Right renal cortex interstitium (tissue), 3 donors: ENCODE data around the gene UVSSA. TPM values are rescaled to one million over a fixed set of nuclear protein-coding genes. Genes with fewer than 3 reads are reported as not detected.
A peak's percentile ranks its signal among the peaks of the same experiment; 100 is the strongest.

Experiments used
- DNase-seq, 3 donors: peaks; one replicate each; pipeline ENCODE4 v3.0.0-alpha.2; 2013; ENCODE audit warnings: low read depth in 3 of 3, low spot score in 2 of 3
- polyA plus RNA-seq, 3 donors: library from polyadenylated mRNA; unstranded; fragments of 120-200 nt; gene quantifications; one replicate each; pipeline ENCODE4 v1.2.1, GENCODE V29; 2013; ENCODE audit not compliant: insufficient read length in 3 of 3

UVSSA gene
- polyA plus RNA-seq, 3 donors = 5.5 to 6.5 (median 6.0) TPM

DNA sequence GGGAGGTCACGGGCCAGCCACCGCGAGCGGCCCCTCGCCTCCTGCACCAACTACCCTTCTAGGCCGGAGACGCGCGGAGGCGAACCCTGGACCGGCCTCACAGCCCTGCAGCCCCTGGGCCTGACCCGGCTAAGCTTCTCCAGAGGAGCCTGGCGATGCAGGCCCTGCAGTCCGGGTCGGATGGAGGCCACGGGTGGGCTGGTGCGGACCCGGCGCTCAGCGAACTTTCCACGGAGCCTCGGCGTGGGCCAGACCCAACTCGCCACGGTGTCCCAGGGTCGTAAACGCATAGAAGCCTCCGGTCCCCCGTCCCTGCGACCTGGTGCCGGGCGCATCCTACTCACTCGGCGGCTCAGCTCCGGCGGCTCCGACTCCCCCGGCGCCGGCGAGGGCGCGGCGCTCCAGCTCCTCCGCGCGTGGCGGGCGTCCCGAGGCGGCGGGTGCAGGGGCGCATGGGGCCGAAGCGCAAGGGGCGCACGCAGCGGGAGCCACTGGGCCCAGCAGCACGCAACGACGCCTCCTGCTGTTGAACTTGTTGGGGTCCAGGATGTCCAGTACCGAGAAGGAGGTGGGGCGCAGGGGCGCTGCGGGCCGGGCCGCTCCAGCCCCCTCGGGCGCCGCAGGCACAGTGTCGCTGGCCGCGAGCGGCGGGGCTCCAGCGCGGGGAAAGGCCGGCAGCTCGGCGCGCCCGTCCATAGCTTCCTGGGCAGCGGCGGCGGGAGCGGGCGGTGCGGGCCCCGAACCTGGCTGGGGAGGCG lies 58.8 kb downstream of the UVSSA start:
- DNase-seq = no peak

DNA sequence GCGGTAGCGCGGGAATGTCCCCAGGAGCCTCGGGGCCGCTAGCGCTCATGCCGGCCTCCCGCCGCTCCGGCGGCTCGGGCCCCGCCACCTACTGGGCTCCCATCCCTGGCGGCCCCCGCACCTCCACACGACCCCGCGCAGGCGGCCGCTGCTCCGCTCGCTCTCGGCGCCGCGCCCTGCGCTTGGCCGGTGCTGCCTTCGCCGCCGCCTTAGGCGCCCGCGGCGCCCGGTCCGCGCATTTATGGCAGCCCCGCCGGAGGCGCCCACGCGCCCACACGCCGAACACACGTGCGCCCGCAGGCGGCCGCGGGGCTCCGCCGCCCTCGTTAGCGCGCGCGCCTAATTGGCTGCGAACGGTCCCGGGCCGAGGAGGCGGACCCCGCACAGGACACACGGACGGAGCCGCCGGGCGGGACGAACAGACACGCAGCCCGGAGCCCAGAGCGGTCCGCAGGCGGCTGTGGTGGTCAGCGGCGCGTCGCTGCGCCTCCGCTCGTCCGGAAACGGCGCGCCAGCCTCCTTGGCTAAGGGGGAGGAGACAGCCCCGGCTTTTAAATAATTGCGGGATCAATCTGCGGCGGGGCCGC lies 59.5 kb downstream of the UVSSA start, which contains the start of gene NKX1-1:
Gene NKX1-1, minus strand, starts transcription at position 49 of the 587 bp plus-strand sequence. Its CDS starts 0 bp downstream, at position 49.
- no peak for DNase-seq

DNA sequence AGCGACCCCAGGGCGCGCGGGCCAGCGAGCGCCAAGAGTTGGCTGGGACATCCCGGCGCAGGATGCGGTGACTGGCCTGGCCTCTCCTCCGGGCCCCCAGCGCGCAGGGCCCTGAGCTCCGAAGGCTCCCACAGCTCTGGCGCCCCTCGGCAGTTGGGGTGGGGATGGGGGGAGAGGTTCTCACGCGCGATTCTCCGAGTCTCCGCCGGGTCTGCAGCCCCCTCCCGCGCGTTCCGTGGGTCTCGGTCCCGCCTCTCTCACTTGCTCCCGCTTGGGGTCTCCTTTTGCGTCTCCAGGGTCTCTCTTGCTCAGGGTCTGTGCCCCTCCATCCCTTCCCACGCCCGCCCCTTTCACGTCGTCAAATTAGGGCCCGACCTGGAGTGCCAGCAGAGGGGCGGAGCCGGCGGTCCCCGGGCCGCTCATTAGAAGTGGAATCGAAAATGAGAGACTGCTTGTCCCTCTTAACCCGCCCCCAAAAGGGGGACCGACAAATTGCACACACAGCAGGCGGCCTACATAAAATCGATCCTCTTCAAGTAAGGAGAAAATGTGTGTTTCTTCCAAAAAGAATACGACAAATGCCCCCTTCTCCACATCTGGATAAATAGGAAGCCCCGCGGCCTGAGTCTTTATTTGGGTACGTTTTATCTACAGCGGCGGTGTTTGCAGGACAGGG lies 60.1 kb downstream of the UVSSA start:
- no peak for DNase-seq

DNA sequence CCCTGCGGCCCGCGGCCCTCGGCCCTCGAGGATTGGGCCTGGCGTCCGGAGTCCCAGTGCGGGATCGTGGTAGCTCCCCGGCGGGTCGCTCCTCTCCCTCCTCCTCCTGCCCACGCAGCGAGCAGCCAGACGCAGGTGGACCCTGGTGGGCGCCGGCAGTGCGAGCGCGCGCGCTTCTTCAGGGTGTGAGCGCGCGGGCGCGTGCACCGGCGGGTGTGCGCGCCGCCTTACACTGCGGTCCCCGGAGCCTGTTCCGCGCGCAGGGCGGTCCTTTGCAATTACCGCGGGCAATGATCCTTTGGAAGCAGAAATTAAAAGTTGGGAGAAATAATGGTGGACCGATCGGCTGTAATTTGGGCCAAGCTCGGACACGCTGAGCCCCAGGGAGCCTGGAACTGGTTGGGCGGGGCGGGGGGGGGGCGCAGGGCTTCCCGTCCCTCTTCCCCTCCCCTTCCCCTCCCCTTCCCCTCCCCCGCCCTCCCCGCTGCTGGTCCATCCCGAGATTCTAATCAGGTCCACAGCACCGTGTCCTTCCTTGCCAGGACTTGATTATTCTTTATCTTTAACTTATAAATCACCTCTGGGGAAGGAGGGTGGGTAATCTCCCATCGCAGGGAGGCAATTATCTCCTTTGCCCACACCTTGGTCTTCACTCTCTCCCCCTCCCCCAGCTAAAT lies 60.8 kb downstream of the UVSSA start:
- no peak for DNase-seq

DNA sequence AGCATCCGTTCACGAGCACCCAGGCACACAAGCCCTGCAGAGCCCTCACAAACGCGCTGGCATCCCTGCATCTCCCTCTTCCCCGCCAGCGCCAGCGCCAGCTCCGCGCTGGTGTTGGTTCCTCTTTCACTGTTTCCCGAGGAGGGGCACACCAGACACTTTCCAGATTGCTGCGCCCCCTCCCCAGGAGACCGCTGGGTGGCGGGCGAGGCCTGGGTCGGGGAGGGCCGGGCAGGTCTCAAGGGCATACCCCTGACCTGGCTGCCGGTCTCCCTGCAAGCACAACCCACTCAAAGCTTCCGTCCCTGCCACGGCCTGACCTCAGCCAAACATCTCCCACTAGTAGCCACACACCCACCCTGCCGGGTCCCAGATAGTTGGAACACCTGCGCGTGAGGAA lies 61.4 kb downstream of the UVSSA start:
- no peak for DNase-seq

DNA sequence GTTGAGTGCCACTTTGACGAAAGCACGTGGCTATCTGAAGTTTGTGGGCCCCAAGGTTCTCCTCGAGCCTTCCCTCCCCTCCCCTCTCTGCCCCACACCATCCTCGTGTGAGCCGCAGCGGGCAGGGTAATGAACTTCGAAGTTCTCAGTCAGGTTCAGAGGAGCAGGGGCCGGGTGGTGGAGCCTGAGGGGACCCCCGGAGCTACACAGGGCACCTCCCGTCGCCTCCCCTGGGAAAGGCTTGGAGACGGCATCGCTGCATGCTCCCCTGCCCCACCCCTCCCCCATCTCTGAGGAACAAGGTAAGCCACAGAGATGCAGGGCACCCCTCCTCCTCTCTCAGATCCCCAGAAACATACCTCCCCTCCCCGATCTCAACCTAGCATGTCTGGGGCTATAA lies 62.1 kb downstream of the UVSSA start:
- DNase-seq = no peak

DNA sequence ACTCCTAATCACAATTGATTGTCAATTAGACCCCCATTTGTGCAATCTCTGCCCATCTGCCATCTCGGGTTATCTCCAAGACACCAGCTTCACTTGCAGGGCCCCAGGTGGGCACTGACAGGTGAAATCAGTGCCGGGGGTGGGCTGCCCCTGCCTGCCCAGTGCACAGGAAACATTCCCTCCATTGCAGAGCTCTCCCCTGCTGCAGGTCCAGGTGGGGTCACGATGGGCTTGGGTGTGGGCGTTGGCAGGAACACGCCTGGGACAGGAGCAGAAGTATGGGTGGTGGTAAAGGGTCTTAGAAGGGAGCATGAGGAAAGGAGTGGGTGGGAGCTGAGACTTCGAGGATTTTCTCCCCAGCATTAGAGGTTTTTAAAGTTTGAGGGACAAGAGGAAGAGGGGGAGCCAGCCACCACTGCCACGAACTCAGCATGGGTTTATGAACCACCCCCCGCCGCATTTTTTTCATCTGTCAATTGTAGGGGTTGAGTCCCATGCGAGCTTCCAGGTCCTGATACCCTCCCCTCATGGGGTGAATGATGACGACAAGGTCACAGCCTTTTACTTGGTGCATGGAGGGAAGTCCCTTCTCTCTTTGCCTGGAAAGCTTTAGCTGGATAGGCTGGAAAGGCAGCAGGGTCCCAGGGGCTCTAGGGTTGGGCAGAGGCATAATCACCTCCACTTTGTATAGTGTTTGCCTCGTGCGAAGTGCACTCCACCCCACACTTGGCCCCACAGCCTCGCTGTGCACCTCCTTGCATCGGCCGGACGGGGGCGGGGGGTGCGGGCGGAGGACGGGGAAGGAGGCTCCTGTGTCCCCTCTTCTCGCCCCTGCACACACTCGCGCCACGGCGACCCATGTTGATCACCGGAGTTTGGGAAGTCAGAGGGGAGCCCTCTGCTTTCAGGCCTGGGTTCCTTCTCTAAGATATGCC lies 62.8 kb downstream of the UVSSA start:
- DNase-seq = no peak

DNA sequence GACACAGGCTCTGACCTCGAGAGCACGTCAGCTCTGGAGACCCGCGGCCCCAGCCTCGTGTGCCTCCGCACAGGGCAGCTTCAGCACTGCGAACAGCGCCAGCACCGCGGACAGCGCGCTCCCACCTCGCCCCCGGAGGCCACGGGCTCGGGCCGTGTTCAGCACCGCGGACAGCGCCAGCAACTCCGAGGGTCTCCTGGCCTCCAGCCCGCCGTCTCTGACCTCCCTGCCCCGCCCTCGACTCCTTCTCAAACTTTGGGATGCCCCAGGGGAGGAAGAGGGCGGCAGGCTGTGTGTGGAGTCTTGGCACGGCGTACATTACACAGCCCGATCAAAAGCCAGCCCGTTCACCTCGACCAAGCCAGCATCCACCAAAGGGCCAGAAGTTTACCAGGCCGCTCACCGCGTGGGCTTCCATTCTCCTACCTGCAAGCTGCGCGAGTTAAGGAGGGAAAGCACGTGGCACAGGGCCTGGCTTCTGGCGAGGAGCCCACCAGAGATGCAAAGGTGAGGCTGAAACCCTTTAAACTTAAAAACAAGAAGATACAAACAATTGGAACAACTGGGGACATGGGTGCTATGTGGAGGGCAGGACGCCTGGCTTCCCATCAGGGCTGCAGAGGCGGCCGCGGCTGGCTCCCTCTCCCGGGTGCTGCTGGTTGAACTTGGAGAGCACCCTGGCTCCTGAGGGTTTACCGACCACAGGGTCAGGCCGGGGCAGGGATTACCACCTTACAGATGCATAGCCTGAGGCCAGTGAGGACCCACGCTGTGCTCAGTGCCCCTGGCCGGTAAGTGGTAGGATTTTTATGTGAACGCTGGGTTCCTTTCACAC lies 63.7 kb downstream of the UVSSA start:
- DNase-seq = peak; percentile 59 to 68 (median 68)

DNA sequence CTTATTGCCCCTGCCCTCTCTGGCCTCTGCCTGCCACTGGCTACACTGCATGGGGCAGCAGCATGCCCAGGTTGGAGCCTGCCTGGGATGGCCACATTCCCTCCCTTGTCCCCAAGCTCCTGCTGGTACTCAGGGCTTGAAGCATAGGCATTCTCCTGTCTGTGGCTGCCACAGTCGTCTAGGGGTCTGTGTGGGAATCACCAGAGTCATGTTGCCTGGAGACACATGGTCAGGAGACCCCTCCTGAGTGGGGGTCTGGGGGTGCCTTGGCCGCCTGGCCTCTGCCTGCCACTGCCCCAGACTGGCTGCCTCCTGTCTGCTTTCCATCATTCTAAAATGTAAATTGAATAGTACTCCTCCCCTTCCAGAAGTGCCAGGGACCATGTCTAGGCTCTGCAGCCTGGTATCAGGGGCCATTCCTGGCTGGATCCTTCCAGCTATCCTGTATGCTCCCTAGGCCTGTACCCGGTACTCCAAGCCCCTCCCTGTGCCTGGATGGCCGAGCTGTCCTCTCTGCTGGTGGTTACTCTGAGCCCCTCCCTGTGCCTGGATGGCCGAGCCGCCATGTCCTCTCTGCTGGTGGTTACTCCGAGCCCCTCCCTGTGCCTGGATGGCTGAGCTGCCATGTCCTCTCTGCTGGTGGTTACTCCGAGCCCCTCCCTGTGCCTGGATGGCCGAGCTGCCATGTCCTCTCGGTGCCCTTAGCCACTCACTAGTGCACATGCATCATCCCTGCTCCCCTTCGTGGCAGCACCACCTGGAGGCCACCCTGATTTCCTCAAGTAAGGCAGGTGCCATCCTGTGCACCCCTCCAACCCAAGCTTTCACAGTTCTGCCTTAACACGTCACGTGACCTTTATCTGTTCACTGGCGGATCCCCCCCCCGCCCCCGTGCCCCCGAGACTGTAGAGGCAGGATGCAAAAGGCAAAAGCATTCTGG lies 64.7 kb downstream of the UVSSA start:
- DNase-seq = no peak

DNA sequence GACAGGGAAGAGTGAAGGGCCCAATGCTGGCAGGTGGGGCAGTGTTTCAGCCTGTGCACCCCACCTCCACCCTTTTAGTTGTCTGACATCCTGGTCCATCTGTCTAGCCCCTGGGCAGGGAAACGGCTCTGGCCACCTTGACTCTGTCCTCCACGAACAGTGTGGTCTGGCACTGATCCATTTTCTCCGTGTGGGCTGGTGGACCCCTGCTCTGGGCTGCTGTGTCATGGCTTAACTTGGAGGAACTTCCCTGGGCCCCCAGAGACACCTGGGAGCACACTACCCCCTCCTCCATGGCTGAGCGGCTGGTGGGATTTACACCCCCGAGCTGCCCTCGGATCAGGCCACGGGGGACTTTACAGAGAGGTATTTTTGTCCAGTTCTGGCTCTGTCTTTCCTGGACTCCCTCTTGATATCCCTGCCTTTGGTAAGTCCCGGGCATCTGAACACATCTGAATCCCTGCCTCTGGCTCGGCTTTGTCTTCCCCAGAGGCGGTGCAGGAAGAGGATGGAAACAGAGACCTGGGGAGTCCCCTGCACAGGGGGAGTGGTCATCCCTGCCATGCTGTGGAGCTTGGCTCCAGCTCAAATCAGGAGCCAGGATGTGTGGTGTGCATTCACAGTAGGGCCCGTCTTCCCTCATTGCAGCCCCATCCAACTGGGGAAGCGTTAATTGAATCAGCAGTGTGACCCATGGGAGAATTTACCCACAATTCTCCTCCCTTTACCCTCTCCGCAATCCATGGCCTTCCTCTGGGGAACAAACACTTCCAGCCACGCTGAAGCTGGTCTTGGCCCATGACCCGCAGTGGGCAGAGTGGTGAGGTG lies 65.6 kb downstream of the UVSSA start:
- DNase-seq = no peak

DNA sequence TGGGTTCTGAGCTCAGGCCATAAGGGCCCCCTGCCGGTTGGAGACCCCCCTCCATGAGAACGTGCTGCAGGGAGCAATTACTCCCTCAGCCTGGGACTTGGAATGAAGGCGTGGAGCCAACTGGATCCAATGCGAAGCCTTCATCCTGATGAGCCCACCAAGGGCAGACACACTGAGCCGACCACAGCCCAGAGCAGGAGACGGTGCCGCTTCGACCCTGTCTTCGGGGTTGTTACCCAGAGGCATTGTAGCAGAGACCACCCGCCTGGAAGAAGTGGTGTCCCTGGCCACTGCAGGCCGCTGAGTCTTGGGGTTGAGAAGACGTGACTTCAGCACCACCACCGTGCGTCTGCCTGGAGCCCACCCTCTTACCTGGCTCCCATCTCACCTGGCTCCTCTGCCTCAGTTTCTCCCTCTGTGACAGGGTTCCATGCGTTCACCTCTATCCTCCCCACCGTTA lies 66.2 kb downstream of the UVSSA start:
- no peak for DNase-seq

DNA sequence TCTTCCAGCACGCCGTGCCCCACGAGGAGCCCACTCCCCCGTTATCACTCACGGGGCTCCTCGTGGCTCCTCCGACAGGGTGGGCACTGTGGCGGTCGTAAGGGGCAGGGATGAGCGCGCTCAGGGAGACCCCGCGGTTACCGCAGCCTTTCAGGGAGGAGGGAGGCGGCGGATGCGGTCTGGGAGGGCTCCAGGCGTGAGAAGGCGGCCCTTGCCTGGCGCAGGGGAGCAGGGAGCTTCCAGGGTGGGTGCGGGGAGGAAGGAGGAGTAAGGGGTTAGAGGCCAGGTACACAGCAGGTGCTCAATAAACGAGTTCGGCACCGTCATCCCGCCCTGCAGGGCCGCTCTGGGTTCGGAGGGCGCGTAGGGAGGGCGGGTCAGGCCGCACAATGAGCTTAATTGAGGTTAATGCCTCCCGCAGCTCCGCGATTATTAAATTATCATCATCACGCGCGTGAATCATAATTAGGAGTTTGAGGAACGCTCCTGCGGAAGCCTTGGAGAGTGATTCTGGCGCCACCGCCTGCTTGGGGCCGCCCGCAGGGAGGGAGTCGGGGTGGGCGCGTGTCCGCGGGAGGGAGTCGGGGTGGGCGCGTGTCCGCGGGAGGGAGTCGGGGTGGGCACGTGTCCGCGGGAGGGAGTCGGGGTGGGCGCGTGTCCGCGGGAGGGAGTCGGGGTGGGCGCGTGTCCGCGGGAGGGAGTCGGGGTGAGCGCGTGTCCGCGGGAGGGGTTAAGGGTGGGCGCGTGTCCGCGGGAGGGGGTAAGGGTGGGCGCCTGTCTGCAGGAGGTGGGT lies 66.9 kb downstream of the UVSSA start:
- no peak for DNase-seq

DNA sequence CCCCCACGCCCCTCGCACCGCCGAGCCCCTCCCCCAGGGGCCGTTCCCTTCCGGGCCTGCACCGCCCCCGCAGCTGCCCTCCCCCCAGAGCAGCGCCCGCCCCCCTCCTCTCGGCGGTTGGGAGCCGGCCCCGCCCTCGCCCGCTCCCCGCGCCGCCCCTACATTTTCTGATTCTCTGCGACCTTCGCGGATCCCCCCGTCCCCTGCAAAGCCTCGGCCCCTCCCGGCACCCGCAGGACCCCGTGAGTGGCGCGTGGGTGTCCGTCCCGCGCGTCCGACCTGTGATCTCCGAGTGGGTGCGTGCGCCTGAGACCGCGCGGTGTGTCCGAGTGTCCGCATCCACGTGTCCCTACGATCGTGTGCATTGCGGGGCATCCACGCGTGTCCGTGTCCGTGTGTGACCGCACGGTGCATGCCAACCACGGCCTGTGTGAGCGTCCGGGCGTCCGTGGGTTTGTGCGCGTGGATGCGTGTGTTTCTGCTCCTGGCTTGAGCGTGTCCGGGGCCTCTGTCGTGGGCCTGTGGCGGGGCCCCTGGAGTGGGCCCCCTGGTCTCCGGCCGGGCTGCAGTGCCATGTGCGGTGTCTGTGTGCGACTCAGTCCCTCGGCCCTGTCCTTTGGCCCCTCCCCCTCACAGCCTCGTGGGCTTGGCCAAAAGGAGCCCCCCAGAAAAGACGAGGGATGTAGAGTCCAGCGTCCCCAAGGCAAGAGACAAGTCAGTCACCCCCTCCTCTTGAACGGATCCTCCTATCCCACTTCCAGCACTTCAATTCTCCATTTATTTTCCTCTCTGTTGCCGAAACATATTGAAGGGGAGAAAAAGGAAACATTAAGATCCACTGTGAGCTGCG lies 68.0 kb downstream of the UVSSA start:
- DNase-seq = no peak

DNA sequence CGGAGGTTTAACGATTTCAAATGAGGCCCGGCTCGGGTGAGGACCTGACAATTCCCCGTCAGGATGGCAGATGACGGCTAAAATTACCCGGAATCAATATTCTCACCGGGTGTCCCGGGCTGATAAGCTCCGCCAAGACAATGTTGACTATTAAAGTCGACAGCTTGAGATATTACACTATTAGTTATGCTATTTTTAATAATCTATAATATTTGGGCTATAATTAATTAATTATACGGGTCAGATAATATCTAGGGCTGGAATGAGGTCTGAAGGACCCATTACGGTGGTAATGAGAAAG lies 68.6 kb downstream of the UVSSA start:
- DNase-seq = no peak

DNA sequence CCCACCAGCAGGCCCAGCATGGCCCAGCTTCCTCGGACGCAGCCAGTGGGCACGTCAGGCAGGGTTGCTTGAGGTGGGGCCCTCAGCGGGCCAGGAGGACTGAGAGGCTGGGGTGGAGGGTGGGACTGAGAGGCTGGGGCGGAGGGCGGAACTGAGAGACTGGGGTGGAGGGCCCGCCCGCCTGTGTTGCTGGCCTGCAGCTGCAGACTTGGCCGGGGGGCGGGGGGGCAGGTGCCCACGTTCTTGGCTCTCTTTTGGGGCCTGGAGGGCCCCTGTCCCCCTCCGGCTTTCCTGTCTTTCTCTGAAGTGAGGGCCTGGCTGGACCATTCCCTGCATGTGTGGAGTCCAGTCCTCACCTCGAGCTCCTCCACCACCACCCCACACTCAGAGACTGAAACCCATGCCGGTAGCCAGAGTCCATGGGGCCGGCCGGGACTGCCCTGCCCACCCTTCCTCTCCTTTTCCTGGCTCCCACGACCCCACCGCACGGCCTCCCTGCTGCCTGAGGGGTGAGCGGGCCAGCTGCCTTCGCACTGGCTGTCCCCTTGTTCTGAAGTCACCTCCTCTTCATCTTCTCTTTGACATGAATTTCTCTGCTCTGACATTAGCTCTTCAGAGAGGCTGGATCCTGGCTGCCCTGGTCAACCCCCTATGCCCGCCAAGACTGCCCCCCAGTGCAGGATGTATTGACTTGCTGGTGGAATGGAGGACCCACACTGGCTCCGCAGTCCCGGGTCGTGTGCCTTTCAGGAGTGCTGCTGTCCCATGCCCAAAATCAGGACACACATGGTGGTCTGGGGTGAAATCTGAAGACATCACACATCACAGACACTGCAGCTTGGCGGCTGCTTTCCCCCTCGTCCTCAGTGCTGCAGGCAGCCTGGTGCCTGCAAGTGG lies 69.3 kb downstream of the UVSSA start:
- DNase-seq = no peak
